Measurements from ENCODE around the gene PPM1K. TPM values are rescaled to one million over a fixed set of nuclear protein-coding genes. Genes with fewer than 3 reads are reported as not detected.

PPM1K gene
- total RNA-seq = 9.0 and 11.0 TPM in 2 replicates

DNA sequence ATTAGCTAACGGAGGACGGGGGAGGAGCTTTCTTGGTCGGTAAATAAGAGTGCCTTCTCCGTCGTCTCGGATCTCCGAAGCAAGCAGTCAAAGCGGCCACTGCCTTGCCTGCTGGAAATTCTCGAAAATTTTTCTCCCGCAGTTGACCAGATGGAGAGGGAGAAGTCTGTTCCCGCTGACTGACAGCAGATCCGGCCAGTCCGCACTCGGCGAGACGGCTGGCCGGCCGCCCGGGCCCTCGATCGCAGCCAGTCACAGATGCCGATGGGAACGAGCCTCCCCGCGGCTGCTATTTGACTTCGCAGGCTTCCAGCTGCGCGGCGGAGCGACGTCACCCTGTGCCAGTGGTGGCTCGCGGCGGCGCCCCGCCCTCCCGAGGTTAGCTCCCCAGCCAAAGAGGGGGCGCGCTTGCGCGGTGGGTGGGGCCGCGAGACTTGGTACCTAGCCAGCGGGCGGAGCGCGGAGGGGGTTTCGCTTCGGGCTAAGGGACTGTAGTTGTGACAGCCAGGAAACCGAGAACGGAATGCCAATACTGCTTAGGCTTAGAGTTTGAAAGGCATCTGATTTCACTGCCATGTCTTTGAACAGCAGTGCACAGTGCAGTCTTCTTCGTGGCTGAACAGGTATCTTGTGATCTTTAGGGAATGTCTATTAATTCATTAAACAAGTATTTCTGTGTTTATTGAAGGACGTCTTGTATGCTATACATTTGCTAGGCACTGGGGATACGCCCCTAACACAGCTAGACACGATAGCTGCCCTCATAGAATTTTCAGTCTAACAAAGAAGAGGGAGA, at the start of gene PPM1K:
PPM1K (minus strand) TSS at position 123 of the 796 bp plus-strand sequence. CDS start 5,978 bp downstream, outside the sequence.
- DNase-seq (ENCODE audit: low read depth) = peak; percentile 92
- Histone ChIP-seq H3K4me3 (ENCODE audit: low read depth, low read length) (peak within 1 kb of the TSS; percentile 62), H3K27me3 (ENCODE audit: control insufficient read depth, insufficient read depth, low read length) (no peaks in the 10 kb centered on the region), H3K36me3 (ENCODE audit: control insufficient read depth, insufficient read depth, low read length) (no peaks in the 10 kb centered on the region)
- TF ChIP-seq, protein P1, sequence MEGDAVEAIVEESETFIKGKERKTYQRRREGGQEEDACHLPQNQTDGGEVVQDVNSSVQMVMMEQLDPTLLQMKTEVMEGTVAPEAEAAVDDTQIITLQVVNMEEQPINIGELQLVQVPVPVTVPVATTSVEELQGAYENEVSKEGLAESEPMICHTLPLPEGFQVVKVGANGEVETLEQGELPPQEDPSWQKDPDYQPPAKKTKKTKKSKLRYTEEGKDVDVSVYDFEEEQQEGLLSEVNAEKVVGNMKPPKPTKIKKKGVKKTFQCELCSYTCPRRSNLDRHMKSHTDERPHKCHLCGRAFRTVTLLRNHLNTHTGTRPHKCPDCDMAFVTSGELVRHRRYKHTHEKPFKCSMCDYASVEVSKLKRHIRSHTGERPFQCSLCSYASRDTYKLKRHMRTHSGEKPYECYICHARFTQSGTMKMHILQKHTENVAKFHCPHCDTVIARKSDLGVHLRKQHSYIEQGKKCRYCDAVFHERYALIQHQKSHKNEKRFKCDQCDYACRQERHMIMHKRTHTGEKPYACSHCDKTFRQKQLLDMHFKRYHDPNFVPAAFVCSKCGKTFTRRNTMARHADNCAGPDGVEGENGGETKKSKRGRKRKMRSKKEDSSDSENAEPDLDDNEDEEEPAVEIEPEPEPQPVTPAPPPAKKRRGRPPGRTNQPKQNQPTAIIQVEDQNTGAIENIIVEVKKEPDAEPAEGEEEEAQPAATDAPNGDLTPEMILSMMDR (IDR thresholded peaks at IDR 0.05; ENCODE audit: insufficient read depth, low read length, poor library complexity, severe bottlenecking) = no peak

DNA sequence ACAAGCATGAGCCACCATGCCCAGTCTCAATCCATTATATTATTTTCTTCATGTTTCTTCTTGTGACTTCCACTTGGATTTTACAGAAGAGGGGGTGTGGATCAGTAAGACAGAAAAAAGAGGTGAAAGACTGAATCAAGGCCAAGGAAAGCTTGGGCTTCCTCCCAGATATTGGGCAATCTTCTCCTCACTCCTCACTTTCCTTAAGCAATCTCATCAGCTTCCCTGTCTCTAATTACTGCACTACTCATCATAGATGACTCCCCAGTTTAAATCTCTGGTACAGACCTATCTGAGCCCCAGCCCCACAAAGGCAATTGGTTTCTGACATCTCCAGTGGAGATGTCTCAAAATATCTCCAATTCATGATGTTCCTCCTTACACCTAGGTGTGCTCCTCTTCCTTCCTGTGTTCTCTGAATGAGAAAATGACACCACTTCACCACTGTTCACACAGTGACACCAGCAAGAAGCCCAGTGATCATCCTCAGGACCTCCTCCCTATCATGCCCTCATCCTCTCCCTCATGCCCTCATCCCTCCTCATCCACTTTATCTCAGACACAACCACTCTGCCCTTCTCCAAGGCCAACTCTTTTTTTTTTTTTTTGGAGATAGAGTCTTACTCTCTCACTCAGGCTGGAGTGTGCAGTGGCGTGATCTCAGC, 49.5 kb upstream of the PPM1K start:
- TF ChIP-seq, protein P1 (IDR thresholded peaks at IDR 0.05; ENCODE audit: insufficient read depth, low read length, poor library complexity, severe bottlenecking) = no peak
- Histone ChIP-seq H3K36me3 (ENCODE audit: control insufficient read depth, insufficient read depth, low read length) (no peaks in the 10 kb centered on the region), H3K27me3 (ENCODE audit: control insufficient read depth, insufficient read depth, low read length) (no peaks in the 10 kb centered on the region), H3K4me3 (ENCODE audit: low read depth, low read length) (no peak overlapping the region)
- no peak for DNase-seq (ENCODE audit: low read depth)

DNA sequence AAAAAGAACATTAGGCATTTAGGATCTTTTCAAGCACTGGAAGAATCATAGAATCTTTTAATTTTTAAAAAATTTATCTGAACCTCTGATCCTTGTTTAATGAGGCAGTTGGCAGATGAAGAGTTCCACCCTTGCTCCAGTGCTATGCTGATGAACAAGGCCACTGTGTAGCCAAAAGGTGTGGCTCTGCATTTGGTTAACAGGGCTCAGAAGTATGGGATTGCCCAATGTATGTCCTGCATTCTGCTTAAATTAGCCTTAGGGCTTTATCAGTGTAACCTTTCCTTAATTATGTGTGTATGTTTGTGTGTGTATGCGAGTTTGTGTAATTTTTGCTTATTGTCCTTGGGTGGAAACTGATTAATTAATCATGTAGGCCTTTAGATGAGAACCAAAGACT, 43.3 kb upstream of the PPM1K start:
- DNase-seq (ENCODE audit: low read depth) = no peak
- TF ChIP-seq, protein P1 (IDR thresholded peaks at IDR 0.05; ENCODE audit: insufficient read depth, low read length, poor library complexity, severe bottlenecking) = no peak
- Histone ChIP-seq H3K36me3 (ENCODE audit: control insufficient read depth, insufficient read depth, low read length) (no peaks in the 10 kb centered on the region), H3K4me3 (ENCODE audit: low read depth, low read length) (no peak overlapping the region), H3K27me3 (ENCODE audit: control insufficient read depth, insufficient read depth, low read length) (no peaks in the 10 kb centered on the region)

DNA sequence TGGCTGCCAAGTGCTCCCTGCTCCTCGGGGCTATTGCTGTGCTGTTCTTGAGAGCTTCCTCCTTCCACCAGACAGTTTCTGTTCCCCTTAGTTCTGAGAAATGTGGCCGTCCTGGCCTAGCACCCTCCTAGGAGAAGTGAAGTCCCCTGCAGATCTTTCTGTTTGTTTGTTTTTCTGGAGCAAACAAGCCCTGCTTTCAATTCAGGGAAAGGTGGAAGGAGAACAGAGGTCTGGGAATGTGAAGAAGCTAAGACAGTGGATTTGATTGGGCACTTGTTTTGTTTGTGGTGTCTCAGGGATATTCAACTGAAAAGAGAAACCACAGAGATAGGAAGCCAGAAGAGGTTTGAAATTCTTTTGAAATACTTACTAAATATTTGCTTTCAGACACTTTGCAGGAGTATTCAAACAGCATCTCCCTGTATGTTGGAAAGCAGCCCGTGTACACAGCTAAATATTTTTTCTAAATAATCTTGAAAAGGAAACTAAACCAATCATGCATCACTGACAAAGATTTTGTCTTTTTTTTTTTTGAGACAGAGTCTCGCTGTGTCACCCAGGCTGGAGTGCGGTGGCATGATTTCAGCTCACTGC, 36.5 kb upstream of the PPM1K start:
- no peak for DNase-seq (ENCODE audit: low read depth)
- no peaks in the 10 kb centered on the region for H3K27me3 ChIP-seq (ENCODE audit: control insufficient read depth, insufficient read depth, low read length)
- TF ChIP-seq, protein P1 (IDR thresholded peaks at IDR 0.05; ENCODE audit: insufficient read depth, low read length, poor library complexity, severe bottlenecking) = no peak
- H3K4me3 ChIP-seq (ENCODE audit: low read depth, low read length) = no peak overlapping the region
- no peaks in the 10 kb centered on the region for H3K36me3 ChIP-seq (ENCODE audit: control insufficient read depth, insufficient read depth, low read length)

DNA sequence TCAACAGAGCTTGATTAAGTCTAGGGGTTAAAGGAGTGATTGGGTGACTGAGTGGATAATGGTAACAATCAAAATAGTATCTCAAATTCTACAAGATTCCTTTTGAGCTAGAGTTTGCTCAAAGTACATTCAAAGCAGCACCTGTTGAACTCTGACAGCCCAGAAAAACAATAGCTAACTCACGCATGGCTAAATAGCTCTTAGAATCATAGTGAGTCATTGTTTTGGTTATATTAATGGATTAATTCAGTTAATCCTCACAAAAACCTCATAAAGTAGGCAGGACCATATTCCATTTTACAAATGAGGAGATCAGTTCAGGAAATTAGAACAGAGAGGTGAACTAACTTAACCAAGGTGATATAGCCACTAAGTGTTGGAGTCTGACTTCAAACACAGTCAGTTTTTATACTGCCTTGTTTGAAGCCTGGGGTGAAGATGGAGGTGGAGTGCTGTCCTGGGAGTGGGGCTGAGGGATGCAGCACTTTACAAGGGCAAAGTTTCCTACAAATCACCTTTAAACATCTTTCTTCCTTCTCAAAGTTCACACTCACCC, 35.9 kb upstream of the PPM1K start:
- TF ChIP-seq, protein P1 (IDR thresholded peaks at IDR 0.05; ENCODE audit: insufficient read depth, low read length, poor library complexity, severe bottlenecking) = no peak
- H3K36me3 ChIP-seq (ENCODE audit: control insufficient read depth, insufficient read depth, low read length) = no peaks in the 10 kb centered on the region
- peak; percentile 34 for DNase-seq (ENCODE audit: low read depth)
- no peaks in the 10 kb centered on the region for H3K27me3 ChIP-seq (ENCODE audit: control insufficient read depth, insufficient read depth, low read length)
- no peak overlapping the region for H3K4me3 ChIP-seq (ENCODE audit: low read depth, low read length)

All from kidney epithelial cell (primary cell).